A549 (cell line): ENCODE data around the gene RASA3. TPM values are rescaled to one million over a fixed set of nuclear protein-coding genes. Genes with fewer than 3 reads are reported as not detected.

Experiments
- ATAC-seq, 2 experiments: fragments of 200-7000 bp in 1 of 2; fragments of >200 bp in 1 of 2; cut with Nextera tagmentation in 1 of 2; cut with Tn5 transposase in 1 of 2; 3 replicates each; pipeline versions ENCODE4 v1.8.0 to v1.9.1; 2018 to 2020; ENCODE audit warnings: mild to moderate bottlenecking in 1 of 2, moderate library complexity in 1 of 2
- CTCF ChIA-PET: fragments of 300-600 bp; sonication (Branson Sonifier 250); formaldehyde crosslinking; extraction: SDS; loops from one replicate; lab custom pipeline; 2021; ENCODE audit warnings: antibody characterized with exemption, inconsistent platforms; lab: Yijun Ruan, JAX
- POLR2A ChIA-PET: fragments of 350-600 bp; formaldehyde crosslinking; extraction: SDS; loops from one replicate; lab custom pipeline; 2021; ENCODE audit warnings: antibody characterized with exemption, inconsistent platforms; lab: Yijun Ruan, JAX
- DNase-seq, 2 experiments: peaks; one replicate each; pipeline versions ENCODE4 v3.0.0 to v3.0.0-alpha.2; 2011 to 2016; ENCODE audit warnings: low read depth in 1 of 2, low spot score in 1 of 2
- FAIRE-seq: peaks from 2 replicates; lab custom pipeline; 2011; peaks lifted over from hg19 to GRCh38; lab: Jason Lieb, UNC
- H3K27ac ChIP-seq, 2 experiments: fragments of >200 bp; sonication (Bioruptor Twin); formaldehyde crosslinking; 3 replicates each; pipeline ENCODE4 v1.5.1; 2016 to 2017
- H3K4me1 ChIP-seq: fragments of >200 bp; sonication (Bioruptor Twin); formaldehyde crosslinking; 3 replicates; pipeline ENCODE4 v1.6.1; 2016
- H3K4me2 ChIP-seq: fragments of >200 bp; sonication (Bioruptor Twin); formaldehyde crosslinking; 3 replicates; pipeline ENCODE4 v1.6.1; 2016
- H3K4me3 ChIP-seq: fragments of >200 bp; sonication (Bioruptor Twin); formaldehyde crosslinking; 3 replicates; pipeline ENCODE4 v1.5.1; 2016
- H3K9me3 ChIP-seq: fragments of >200 bp; sonication (Bioruptor Twin); formaldehyde crosslinking; 3 replicates; pipeline ENCODE4 v1.6.1; 2016
- BHLHE40 ChIP-seq: IDR thresholded peaks from 2 replicates; pipeline ENCODE4 v1.6.1; 2012; ENCODE audit warnings: low read depth, low read length, inconsistent platforms
- CEBPB ChIP-seq, 2 experiments: fragments of >200 bp in 1 of 2; sonication (Bioruptor Twin) in 1 of 2; formaldehyde crosslinking in 1 of 2; IDR thresholded peaks; 2 replicates each; pipeline ENCODE4 v1.6.1; 2012 to 2016
- CHD2 ChIP-seq: fragments of 150-350 bp; IDR thresholded peaks from 2 replicates; pipeline ENCODE4 v1.6.1; 2014; ENCODE audit warnings: low read length; ENCODE audit not compliant: partially characterized antibody
- FOSB ChIP-seq: fragments of 250-450 bp; sonication (Bioruptor Pico); IDR thresholded peaks from 2 replicates; pipeline ENCODE4 v1.5.0; 2020; ENCODE audit warnings: mild to moderate bottlenecking, moderate library complexity
- GATA3 ChIP-seq: IDR thresholded peaks from 2 replicates; pipeline ENCODE4 v1.6.1; 2012; ENCODE audit warnings: borderline replicate concordance
- HDAC2 ChIP-seq: fragments of 200-600 bp; sonication (generic); IDR thresholded peaks from 2 replicates; pipeline ENCODE4 v1.6.1; 2016
- HOXA7 ChIP-seq: fragments of 250-450 bp; sonication (Bioruptor Pico); IDR thresholded peaks from 2 replicates; pipeline ENCODE4 v1.5.0; 2020; ENCODE audit warnings: mild to moderate bottlenecking, moderate library complexity
- HOXB5 ChIP-seq: fragments of 250-450 bp; sonication (Bioruptor Pico); IDR thresholded peaks from 2 replicates; pipeline ENCODE4 v1.5.0; 2020; ENCODE audit warnings: mild to moderate bottlenecking, moderate library complexity
- JUNB ChIP-seq: fragments of >200 bp; sonication (Bioruptor Twin); formaldehyde crosslinking; IDR thresholded peaks from 2 replicates; pipeline ENCODE4 v1.6.1; 2016
- NFE2L2 ChIP-seq: fragments of 150-350 bp; conservative IDR thresholded peaks from 2 replicates; pipeline ENCODE4 v1.6.1; 2014; ENCODE audit warnings: low read length
- NPAS2 ChIP-seq: fragments of 250-450 bp; sonication (Bioruptor Pico); IDR thresholded peaks from 2 replicates; pipeline ENCODE4 v1.8.0; 2022; ENCODE audit warnings: mild to moderate bottlenecking, moderate library complexity, borderline replicate concordance
- POLR2AphosphoS2 ChIP-seq: conservative IDR thresholded peaks from 2 replicates; pipeline ENCODE4 v1.6.1; 2012; ENCODE audit warnings: low read length, improper control_type of control experiment, inconsistent platforms
- RARB ChIP-seq: fragments of 250-450 bp; sonication (Bioruptor Pico); IDR thresholded peaks from 2 replicates; pipeline ENCODE4 v1.8.0; 2021; ENCODE audit warnings: mild to moderate bottlenecking, moderate library complexity
- RCOR1 ChIP-seq: fragments of 150-350 bp; IDR thresholded peaks from 2 replicates; pipeline ENCODE4 v1.6.1; 2014; ENCODE audit warnings: antibody characterized with exemption, low read length, low read depth
- RNF2 ChIP-seq: fragments of 200-600 bp; sonication (generic); IDR thresholded peaks from 2 replicates; pipeline ENCODE4 v1.6.1; 2016; ENCODE audit warnings: low read depth, mild to moderate bottlenecking, antibody characterized with exemption, moderate library complexity, borderline replicate concordance
- SMC3 ChIP-seq: fragments of >200 bp; sonication (Bioruptor Twin); formaldehyde crosslinking; IDR thresholded peaks from 3 replicates; pipeline ENCODE4 v1.6.1; 2018; ENCODE audit warnings: inconsistent platforms
- TFCP2L1 ChIP-seq: fragments of 250-450 bp; sonication (Bioruptor Pico); IDR thresholded peaks from 2 replicates; pipeline ENCODE4 v1.5.0; 2021; ENCODE audit warnings: mild to moderate bottlenecking
- TP53 ChIP-seq: fragments of 250-450 bp; sonication (Bioruptor Pico); IDR thresholded peaks from 2 replicates; pipeline ENCODE4 v1.5.0; 2021; ENCODE audit warnings: mild to moderate bottlenecking, moderate library complexity
- ZC3H11A ChIP-seq: fragments of 450-650 bp; IDR thresholded peaks from 2 replicates; pipeline ENCODE4 v1.6.1; 2014; ENCODE audit warnings: antibody characterized with exemption, mild to moderate bottlenecking
- ZSCAN20 ChIP-seq: fragments of 250-450 bp; sonication (Bioruptor Pico); IDR thresholded peaks from 2 replicates; pipeline ENCODE4 v1.8.0; 2022; ENCODE audit warnings: mild to moderate bottlenecking, moderate library complexity
- WGBS: methylation state at CpG from one replicate; pipeline ENCODE4 v1.1.6; 2017; ENCODE audit errors: missing lambda C conversion rate; 5-methylcytosine and 5-hydroxymethylcytosine counted together
- polyA plus RNA-seq, 4 experiments: library from polyadenylated mRNA; depleted of rRNA in 3 of 4; stranded (reverse); fragments of >200 nt; fragmentation: RNase III in 1 of 4; extraction: RNeasy Plus Mini Kit Qiagen cat#74134 plus additional on column Dnase treatment in 1 of 4; gene quantifications; 2 replicates in 3 of 4; 3 replicates in 1 of 4; pipeline ENCODE4 v1.2.3, GENCODE V29; 2011 to 2017
- TF ChIP-seq, protein P1 (sequence below): fragments of 250-450 bp; sonication (Bioruptor Pico); IDR thresholded peaks from 2 replicates; pipeline ENCODE4 v1.5.0; 2021; ENCODE audit warnings: mild to moderate bottlenecking, moderate library complexity, borderline replicate concordance
- TF ChIP-seq, protein P2 (sequence below): fragments of >200 bp; sonication (Bioruptor Twin); formaldehyde crosslinking; IDR thresholded peaks from 2 replicates; pipeline ENCODE4 v1.6.1; 2016
- TF ChIP-seq, protein P3 (sequence below): fragments of >200 bp; sonication (Bioruptor Twin); formaldehyde crosslinking; IDR thresholded peaks from 3 replicates; pipeline ENCODE4 v1.5.1; 2016
- TF ChIP-seq, protein P4 (sequence below): fragments of 450-650 bp; IDR thresholded peaks from 2 replicates; pipeline ENCODE4 v1.6.1; 2014; ENCODE audit warnings: antibody characterized with exemption

The RASA3 gene
- polyA plus RNA-seq, 2 of the 4 experiments (the other 2 are of a cell fraction) = 4.3 to 7.6 TPM

DNA sequence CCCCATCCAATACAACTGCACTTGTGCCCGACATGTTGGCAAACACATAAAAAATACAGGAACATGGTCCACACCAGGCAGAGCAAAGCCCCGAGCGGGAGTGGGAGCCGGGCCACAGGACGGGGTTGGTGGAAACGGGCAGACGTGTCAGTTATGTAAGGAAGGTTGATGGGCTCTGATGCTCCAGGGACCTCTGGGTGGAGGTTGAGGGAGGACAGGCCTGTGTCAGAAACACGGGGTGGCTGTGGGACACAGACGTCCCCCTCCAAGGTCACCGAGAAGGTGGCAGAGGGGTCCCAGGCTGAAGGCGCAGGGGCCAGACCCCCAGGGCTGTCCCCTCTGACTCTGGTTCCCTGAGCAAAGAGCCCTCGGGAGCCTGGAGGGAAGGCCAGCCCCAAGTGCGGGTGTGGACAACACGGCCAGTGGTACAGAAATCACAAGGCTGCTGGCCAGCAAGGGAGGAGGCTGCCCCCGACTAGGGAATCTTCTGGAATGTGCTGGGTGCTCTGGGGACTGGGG is 127.2 kb downstream of the RASA3 start:
- no peak for TF ChIP-seq GATA3
- no peak for TF ChIP-seq SMC3
- no peak for TF ChIP-seq ZSCAN20 (CRISPR knock-in tag)
- no peak for TF ChIP-seq RCOR1
- no peak for TF ChIP-seq NPAS2 (CRISPR knock-in tag)
- TF ChIP-seq JUNB = no peak
- no peak for TF ChIP-seq HDAC2
- no peak for TF ChIP-seq HOXB5 (CRISPR knock-in tag)
- TF ChIP-seq TFCP2L1 (CRISPR knock-in tag) = no peak
- TF ChIP-seq HOXA7 = no peak
- TF ChIP-seq, protein P1, sequence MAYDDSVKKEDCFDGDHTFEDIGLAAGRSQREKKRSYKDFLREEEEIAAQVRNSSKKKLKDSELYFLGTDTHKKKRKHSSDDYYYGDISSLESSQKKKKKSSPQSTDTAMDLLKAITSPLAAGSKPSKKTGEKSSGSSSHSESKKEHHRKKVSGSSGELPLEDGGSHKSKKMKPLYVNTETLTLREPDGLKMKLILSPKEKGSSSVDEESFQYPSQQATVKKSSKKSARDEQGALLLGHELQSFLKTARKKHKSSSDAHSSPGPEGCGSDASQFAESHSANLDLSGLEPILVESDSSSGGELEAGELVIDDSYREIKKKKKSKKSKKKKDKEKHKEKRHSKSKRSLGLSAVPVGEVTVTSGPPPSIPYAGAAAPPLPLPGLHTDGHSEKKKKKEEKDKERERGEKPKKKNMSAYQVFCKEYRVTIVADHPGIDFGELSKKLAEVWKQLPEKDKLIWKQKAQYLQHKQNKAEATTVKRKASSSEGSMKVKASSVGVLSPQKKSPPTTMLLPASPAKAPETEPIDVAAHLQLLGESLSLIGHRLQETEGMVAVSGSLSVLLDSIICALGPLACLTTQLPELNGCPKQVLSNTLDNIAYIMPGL (CRISPR knock-in tag) = no peak
- TF ChIP-seq, protein P2, sequence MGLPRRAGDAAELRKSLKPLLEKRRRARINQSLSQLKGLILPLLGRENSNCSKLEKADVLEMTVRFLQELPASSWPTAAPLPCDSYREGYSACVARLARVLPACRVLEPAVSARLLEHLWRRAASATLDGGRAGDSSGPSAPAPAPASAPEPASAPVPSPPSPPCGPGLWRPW = no peak
- ChIA-PET POLR2A (no interaction called here), CTCF (no interaction called here)
- FAIRE-seq (no peak), DNase-seq (no peak), ATAC-seq (no peak)
- H3K4me2 ChIP-seq = no peak overlapping the region
- H3K4me3 ChIP-seq = no peak overlapping the region
- H3K27ac ChIP-seq = no peak overlapping the region
- no peaks in the 10 kb centered on the region for H3K9me3 ChIP-seq
- H3K4me1 ChIP-seq = no peaks in the 10 kb centered on the region
- 90% methylated on average over 15 of the region's 15 CpGs for WGBS

DNA sequence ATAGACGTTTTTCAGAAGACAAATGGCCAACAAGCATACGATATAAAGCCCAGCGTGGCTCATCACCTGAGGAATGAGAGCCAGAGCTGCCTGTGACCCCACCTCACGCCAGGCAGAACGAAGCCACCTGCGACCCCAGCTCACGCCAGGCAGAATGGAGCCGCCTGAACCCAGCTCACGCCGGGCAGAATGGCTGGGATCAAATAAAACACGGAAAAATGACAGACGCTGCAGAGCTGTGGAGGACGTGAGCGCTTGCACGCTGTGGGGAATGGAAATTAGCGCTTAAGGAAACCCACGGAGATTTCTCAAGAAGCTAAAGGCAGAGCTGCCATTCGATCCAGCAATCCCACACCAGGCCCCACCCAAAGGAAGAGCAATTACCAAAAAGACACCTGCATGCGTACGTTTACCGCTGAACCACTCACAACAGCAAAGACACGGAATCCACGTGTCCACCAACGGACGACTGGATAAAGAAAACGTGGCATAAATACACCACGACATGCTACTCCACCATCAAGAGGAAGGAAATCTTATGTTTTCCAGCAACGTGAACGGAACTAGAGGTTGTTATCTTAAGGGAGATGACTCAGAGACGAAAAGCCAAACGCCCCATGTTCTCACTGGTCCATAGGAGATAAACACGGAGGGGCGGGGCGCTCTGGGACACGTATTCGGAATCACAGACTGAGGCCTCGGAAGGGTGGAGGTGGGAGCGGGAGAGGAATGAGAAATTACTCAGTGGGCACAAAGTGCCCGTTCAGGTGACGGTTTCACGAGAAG is 127.8 kb downstream of the RASA3 start:
- 87% methylated on average over 41 of the region's 41 CpGs for WGBS
- Histone ChIP-seq H3K4me3 (no peak overlapping the region), H3K9me3 (no peaks in the 10 kb centered on the region), H3K27ac (no peak overlapping the region), H3K4me2 (no peak overlapping the region), H3K4me1 (no peaks in the 10 kb centered on the region)
- TF ChIP-seq ZSCAN20 (CRISPR knock-in tag) (no peak), CHD2 (no peak), NFE2L2 (no peak), GATA3 (no peak), ZC3H11A (no peak), CEBPB (IDR thresholded peaks at IDR 0.05) (no peak), TP53 (CRISPR knock-in tag) (no peak), RNF2 (no peak), FOSB (CRISPR knock-in tag) (no peak), RARB (CRISPR knock-in tag) (no peak), SMC3 (no peak), BHLHE40 (no peak), POLR2AphosphoS2 (no peak)
- TF ChIP-seq, protein P3, sequence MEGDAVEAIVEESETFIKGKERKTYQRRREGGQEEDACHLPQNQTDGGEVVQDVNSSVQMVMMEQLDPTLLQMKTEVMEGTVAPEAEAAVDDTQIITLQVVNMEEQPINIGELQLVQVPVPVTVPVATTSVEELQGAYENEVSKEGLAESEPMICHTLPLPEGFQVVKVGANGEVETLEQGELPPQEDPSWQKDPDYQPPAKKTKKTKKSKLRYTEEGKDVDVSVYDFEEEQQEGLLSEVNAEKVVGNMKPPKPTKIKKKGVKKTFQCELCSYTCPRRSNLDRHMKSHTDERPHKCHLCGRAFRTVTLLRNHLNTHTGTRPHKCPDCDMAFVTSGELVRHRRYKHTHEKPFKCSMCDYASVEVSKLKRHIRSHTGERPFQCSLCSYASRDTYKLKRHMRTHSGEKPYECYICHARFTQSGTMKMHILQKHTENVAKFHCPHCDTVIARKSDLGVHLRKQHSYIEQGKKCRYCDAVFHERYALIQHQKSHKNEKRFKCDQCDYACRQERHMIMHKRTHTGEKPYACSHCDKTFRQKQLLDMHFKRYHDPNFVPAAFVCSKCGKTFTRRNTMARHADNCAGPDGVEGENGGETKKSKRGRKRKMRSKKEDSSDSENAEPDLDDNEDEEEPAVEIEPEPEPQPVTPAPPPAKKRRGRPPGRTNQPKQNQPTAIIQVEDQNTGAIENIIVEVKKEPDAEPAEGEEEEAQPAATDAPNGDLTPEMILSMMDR = no peak
- TF ChIP-seq, protein P4, sequence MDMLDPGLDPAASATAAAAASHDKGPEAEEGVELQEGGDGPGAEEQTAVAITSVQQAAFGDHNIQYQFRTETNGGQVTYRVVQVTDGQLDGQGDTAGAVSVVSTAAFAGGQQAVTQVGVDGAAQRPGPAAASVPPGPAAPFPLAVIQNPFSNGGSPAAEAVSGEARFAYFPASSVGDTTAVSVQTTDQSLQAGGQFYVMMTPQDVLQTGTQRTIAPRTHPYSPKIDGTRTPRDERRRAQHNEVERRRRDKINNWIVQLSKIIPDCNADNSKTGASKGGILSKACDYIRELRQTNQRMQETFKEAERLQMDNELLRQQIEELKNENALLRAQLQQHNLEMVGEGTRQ = no peak
- DNase-seq (no peak), ATAC-seq (no peak), FAIRE-seq (no peak)
- ChIA-PET CTCF (no interaction called here), POLR2A (no interaction called here)
